NOMO-1 treated with DMSO at 0.1 percent for 48 hours (cell line): Measurements from ENCODE around the gene RAP1GAP2.

Source experiments
- DNase-seq: peaks from one replicate; lab custom pipeline; 2025; ENCODE audit not compliant: unreplicated experiment; lab: John Stamatoyannopoulos, UW

The RAP1GAP2 gene

DNA sequence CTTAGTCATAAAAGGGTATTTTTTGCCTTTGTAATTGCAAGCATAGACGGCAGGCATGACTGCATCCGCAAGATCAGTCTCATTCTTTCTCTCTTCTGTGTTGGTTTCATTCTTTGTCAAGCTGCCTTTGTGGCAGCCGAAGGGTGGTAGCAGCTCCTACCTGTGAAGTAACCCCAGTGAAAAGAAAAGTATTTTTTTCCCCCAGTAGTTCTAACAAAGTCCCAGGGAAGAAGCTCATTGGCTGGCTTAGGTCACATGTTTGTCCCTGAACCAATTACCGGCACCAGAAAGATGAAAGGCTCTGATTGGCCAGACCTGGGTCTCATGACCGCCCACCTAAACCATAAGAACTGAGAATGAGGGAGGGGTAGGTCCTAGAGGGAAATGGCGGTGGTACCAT, 110.7 kb downstream of the RAP1GAP2 start:
- DNase-seq: no peak

DNA sequence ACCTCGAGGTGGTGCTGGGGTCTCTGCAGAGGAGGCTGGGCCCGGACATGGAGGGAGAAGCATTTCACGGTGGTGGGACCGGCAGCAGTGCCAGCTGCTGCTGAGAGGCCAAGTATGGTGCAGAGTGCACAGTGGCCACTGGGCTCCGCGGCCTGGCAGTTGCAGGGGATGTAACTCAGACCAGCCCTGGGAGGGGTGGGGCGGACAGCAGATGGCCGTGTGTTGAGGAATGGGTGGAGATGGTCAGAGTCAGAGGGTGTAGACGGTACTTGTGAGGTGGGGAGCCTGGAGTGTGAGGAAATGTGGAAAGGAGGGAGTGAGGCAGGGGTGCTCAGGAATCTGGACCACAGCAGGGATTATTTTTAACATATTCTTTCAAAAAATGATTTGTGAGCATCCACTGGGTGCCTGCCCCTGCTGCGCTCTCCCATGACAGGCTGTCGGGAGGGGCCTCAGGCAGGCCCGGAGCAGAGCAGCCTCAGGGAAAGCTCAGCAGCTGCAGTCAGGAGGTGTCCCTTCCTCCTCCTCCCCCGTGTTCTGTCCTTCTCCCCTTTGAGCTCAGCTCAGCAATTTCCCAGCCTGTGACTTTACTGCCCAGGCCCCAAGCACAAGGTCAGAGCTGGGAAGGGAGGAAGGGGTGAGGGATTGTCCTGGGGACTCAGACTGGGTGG, 113.1 kb downstream of the RAP1GAP2 start:
- DNase-seq: no peak

DNA sequence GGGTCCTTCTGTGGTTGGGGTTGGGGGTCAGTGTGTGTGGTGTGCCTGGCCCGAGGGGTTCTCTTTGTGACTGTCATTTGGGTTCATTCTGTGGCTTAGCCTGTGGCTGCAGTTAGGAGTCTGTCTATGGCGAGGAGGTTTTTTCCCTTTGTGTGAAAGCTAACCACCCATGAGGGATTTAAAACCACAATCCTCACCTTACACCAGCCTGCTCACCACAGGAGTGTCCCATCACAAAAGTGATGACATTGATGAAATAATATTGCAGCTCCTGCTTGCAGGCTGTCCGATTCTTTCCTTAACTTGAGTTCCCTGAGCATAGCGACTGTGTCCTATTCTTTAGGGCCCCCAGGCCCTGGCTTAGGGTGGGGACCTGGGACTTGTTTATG, 113.6 kb downstream of the RAP1GAP2 start:
- no peak for DNase-seq

DNA sequence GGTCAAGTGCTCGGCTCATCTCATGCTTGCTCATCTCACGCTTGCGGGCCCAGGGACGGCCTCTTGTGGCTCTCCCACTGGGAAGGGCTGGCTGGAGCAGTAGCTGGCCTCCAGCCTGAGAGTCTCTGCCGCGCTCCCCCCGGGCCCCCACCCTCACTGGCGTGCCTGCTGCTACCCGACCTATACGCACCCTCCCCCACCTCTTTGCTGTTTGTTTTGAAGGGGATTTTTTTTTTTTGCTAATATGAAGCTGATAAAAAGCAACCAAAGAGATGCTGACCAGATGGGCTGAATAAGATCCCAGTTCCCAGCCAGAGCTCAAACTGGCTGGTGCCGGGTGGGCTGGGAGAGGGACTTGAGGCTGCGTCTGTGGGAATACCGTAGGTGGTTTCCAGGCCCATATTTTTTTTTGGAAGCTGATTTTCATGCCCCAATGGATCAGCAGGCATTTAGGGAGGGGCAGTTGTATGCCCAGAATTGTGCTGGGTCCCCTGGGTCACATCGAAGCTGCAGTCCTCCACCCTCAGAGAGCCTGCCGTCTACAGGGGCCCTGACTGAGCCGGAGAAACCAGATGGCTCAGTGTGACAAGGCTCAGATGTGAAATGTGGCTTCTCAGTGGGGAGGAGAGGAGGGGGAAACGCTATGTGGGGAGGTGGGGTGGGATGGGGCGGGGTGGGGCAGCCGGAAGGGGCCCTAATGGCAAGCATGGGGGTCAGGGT, 115.0 kb downstream of the RAP1GAP2 start:
- no peak for DNase-seq

DNA sequence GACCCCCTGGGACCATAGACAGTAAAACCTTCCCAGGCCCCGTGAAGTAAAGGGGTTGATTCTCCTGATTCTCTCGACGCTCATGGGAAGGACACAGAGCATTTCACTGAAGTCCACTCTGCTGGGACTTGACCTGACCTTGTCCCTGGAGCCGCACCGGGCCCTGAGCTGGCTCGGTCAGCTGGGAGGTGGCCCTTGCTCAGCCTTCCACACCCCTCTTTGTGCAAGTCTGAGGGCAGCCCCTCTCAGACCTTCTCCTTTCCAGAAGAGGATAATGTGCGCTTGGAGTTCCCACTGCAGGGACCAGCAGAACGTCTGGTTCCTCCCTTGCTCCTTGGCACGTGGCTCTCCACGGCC, 115.5 kb downstream of the RAP1GAP2 start:
- no peak for DNase-seq

DNA sequence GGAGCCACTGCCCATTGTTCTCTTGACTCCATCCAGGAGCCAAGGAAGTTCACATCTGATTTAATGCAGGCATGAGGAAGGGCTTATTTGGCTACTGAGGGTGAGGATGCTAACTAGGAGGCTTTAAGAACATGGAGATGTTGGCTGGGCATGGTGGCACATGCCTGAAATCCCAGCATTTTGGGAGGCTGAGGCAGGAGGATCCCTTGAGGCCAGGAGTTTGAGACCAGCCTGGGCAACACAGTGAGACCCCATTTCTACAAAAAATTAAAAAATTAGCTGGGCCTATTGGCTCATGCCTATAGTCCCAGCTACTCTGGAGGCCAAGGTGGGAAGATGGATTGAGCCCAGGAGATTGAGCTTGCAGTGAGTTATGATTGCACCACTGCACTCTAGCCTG, 116.5 kb downstream of the RAP1GAP2 start:
- no peak for DNase-seq

DNA sequence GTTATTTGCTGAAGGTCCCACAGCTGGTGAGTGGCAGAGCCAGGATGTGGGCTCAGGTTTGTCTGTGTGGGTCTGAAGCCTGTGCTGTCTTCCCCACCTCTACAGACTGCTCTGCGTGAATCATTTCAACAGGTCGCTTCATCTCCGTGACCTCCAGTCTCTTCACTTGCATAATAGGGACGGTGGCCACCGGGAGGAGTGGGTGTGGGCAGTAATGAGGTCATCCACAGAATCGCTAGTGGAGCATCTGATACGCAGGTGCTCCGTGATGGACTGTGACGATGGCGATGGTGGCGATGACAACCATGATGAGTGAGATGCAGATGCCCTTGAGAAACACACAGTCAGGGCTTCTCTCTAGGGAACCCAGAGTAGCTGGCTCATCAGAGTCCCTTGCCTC, 120.2 kb downstream of the RAP1GAP2 start:
- DNase-seq: no peak

DNA sequence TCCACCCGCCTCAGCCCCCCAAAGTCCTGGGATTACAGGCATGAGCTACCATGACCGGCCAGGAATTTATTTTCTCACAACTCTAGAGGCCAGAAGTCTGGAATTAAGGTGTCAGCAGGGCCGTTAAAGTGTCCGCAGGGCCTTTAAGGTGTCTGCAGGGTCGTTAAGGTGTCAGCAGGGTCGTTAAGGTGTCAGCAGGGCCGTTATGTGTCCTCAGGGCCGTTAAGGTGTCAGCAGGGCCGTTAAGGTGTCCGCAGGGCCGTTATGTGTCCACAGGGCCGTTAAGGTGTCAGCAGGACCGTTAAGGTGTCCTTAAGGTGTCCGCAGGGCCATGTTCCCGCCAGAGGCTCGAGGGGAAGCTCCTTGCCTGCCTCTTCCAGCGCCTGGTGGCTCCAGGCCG, 125.2 kb downstream of the RAP1GAP2 start:
- no peak for DNase-seq

DNA sequence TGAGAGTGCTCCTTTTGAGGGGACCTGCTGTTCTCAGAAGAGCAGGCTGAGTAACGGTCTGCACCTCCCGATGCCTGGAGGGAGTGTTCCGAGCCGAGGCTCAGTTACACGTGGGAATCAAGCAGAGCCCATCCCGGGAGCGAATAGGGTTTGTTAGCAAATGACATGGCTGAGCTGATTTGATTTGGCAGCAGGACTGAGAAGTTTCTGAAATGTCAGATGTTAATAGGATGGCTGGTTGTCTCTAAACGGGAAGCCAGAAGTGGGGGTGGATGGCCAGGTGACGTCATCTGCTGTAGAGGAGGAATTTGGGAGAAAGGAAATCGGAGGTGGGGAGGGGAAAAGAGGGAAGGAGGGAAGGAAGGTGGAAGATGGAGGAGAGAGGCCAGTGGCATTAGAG, 128.0 kb downstream of the RAP1GAP2 start:
- no peak for DNase-seq

DNA sequence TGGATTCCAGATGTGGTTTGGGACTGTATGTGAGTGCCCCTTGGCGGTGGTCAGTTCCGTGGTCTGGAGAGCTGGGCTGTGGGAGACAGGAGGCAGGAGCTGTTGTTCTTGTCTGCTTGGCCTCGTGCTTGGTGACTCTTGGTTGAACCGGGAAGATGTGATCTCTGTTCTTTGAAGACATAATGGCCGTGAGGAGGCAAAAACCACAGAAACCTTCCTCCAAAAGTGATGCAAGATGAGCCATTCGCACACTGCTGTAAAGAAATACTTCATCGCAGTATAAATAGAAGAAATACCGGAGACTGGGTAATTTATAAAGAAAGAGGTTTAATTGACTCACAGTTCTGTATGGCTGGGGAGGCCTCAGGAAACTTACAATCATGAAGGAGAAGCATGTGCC, 128.8 kb downstream of the RAP1GAP2 start:
- peak; percentile 31 for DNase-seq

DNA sequence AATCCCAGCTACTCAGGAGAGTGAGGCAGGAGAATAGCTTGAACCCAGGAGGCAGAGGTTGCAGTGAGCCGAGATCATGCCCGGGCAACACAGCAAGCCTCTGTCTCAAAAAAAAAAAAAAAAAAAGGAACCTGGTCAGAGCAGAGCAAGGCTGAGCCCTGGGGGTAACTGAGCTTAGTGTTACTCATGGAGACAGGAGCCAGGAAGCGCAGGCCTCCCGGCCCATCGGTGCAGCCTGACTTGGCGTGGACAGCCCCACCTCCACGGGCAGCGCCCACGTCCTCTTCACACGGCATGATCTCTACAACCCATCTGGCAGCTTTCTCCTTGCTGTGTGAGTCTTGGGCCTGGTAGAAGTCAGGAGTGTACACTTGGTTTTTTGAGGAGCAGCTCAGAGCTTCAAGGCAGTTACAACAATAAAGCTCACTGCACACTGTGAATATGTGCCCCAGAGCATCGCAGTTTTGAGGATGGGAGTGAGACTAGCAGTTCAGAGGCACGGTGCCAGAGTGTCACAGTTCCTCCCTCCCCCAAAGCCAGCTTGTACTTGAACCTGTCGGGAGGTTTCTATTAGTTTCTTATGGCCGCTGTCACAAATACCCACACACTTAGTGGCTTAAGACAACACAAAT, 129.9 kb downstream of the RAP1GAP2 start:
- DNase-seq: no peak

DNA sequence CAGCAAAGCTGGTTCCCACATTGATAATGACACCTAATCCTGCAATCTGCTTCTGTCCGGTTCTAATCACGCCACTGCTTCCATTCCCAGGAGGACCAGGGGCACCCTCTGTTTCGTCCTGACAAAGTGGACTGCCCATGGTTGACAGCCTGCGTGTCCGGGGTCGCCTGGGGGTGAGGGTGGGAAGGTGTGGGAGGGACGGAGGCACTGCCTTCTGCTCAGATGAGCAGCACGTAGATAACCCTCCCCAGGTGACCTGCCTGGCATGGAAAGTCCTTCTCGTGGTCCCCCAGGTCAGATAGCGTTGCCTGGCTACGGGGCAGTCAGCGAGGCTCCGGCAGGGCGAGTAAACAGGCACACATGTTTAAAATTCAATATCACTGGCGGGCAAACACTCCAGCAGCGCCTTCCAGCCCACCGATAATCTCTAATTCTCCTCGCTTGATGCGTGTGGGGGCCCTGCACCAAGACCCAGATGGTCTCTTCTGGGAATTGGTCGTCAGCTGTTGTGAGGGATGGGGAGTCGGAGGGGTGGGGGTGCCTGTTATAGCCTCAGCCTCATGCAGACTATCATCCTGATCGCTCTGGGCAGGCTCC, 132.2 kb downstream of the RAP1GAP2 start:
- no peak for DNase-seq

DNA sequence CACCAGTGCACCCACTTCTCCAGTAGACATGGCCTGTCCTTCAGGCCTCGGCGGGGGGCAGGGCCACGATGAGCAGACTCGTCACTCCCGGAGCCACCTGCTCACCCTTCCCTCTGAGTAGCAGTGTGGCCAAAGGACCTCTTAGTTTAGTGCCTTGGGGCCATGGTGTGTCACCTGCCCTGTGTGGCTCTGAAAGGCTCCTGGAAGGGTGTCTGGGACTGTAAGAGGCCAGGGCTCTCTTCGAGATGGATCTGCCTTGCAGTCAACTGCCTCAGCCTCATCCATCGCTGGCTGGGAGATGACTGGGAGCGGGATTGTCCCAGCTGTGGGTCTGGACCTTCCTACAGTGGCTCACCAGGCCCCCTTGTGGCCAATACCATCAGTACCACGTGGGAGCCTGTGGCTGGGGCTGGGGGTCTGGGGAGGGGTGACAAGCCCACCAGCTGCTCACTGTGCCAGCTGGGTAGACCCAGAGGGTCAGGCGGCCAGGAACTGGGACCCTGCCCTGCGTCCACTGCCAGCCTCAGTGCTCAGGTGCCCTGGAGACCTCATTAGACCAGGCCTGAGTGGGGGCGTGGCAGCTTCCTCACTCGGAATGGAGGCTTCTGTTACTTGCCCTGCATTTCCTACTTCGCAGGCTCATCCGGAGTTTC, 133.8 kb downstream of the RAP1GAP2 start:
- no peak for DNase-seq

DNA sequence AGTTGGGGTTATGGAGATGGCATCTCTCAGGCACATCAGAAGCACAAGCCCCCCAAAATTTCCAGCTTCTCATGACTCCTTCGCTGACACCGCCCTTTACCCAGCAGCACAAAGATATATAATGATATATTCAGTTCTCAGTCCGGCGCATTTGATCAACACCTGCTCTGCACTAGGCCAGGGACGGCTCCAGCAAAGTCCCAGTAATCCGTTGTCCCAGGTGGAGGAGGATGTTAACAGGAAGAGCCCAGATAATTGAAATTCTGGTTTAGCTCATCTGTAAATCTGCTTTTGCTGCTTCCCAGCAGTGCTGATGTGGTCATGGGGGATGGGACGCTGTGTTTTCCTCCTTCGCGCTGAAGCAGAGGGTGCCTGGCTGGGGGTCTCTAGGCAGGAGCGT, 135.6 kb downstream of the RAP1GAP2 start:
- no peak for DNase-seq

DNA sequence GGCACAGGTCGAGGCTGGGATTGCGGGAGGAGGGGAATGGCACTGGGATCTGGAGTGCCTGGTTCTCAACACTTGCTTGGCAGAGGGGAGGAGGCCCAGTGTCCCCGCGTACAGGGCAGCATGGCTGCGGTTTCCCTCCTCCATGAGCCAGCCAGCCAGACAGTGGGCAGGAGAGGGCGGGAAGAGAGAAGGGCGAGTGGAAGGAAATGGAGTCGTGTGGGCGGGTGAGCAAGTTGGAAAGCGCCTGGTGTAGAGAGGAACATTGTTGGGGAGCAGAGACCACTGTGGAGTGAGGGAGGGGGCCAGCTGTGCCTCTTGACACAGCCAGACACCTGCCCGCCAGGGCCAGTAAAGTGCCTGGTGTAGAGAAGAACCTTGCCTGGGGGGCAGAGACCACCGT, 136.7 kb downstream of the RAP1GAP2 start:
- DNase-seq: no peak

DNA sequence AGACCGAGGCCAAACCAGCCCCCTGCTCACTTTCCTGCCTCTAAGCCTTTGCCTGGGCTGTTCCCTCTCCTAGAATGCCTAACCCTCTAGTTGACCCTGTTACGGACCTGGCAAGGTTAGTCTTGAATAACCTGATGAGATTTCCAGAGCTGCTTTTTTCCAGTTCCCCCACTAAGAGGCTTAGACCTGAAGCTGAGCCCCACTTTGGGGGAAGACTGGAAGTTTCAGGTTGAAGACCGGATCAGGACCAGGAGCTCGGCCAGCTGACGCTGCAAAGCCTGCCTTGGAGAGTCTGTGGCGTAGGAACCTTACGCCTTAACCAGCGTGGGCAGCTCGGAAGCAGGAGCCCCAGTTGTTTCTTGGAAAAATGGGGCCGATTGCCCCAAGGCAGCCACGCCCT, 137.4 kb downstream of the RAP1GAP2 start:
- no peak for DNase-seq

DNA sequence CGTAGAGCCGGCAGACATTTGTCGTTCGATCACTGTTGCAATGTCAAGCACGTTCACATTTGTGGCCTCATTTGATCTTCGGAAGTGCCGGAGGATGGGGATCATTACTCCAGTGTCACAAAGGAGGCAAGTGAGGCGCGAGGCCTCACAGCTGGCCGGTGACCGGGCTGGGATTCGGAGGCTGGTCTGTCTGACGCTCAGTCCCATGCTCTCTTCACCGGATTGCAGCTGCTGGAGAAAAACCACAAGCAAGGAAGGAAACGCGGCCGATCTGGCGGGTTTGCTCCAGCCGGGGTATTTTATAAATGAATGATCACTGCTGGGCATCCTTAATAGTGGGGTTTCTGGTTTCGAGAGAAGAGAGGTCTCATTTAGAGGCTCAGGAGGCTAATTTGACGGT, 139.4 kb downstream of the RAP1GAP2 start:
- no peak for DNase-seq

DNA sequence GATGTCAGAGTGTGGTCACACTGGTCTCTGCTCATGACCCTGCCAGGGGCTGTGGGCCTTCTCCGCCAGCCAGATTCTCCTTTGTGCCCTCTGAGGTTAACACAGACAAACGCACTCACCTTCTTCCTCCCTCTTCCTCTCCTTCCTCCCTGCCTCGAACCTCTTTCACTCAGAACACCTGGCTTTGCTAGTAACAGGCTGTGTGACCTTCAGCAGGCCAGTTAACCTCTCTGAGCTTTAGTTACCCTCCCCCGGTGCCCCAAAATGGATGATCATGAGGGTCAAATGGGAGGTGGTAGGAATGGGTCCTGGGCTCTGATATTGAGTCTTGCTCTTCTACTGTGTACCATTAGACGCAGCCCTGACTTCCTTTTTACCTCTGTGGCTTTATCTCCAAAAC, 140.1 kb downstream of the RAP1GAP2 start:
- DNase-seq: no peak

DNA sequence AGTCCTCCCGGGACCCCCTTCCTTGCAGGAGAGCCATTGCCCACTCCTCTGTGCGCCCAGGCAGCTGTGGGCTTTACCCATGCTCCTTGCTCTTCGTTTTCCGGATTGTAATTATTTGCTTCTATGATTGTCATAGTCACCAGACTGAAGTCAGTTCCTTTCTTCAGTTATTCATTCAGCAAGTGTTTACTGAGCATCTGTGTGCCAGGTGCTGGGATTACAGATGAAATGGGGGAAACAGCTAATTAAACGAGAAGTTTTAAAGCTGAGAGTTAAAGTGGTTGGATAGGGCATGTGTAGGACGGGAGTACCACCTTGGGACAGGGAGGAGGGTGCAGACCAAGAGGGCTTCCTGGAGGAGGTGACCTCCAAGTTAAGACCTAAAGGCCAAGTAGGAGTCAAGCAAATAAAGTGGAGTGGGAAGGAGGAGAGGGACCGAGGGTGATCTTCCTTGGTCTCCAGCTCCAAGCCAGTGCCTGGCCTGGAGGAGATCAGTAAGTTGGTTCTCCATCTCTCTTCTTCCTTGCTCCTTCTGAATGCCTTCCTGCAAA, 140.6 kb downstream of the RAP1GAP2 start:
- DNase-seq: no peak

DNA sequence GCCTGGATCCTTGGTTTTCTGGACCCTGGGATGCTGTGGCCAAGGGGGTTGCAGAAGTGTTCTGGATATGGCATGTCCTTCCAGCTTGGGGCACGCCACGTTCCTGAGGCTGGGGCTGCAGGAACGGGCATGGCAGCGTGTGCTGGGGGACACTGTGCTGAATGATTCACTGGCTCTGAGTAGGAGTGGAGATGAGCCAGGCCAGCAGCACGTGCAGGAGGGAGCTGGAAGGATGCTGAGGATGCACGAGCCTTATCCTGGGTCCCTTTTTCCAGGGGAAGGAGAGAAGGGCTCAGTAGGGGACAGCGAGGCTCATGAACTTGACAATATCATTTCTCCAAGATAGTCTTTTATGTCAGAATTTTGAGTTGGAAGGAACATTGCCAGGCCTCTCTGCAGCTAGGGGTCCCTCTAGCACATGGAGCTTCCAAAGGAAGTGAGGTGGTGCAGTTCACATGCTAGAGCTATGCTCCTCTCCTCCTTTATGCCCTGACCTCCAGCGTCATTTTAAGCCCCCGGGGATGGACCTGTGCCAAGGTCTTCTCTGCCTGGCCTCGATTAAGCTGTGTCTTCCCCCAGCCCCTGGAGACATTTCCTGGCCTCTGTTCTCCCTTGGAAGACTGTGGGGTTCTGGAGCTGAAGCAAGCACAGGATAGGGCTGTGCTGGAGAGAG, 141.2 kb downstream of the RAP1GAP2 start:
- DNase-seq: no peak
